HG02885 (cell line): ENCODE data around the gene CNTNAP2.

Source experiments
- ATAC-seq: cut with Tn5 transposase; IDR thresholded peaks from one replicate; pipeline ENCODE4 v1.9.1; 2021; ENCODE audit warnings: mild to moderate bottlenecking; ENCODE audit not compliant: unreplicated experiment, poor library complexity

CNTNAP2 gene

DNA sequence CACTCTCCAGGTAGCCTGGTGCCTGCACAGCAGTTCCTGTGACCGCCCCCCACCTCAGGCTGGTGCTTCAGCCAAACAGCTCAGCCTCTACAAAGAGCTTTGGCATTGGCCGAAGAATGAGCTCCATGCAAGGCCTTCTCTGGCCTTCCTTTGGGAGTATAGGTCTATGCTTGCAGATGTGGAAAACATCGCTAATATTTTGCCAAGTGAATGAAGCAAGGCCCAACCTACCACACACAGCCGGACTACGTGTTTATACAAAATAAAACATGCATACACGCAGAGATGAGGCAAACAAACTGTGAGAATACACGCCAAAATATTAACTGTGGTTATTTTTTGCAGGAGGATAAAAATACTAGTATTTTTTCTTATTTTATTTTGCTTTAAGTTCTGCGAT, 2057.8 kb downstream of the CNTNAP2 start:
- ATAC-seq: no peak

DNA sequence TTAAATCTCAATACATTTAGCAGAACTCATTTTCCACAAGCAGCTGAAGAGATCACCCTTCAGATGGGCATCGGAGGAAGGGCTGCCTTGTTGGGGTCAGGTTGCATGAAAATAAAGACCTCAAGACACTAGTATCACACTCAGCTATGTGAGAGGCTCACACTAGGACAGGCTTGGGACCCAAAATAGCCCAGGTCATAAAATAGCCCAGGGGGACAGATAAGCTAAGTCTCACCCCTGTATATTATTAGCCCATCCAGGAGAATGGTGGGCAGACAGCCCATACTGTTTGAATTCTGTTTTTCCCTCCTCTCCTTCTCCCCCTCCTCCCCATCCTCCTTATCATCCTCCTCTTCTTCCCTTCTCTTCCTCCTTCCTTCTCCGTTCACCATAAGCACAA, 2058.9 kb downstream of the CNTNAP2 start:
- ATAC-seq: no peak

DNA sequence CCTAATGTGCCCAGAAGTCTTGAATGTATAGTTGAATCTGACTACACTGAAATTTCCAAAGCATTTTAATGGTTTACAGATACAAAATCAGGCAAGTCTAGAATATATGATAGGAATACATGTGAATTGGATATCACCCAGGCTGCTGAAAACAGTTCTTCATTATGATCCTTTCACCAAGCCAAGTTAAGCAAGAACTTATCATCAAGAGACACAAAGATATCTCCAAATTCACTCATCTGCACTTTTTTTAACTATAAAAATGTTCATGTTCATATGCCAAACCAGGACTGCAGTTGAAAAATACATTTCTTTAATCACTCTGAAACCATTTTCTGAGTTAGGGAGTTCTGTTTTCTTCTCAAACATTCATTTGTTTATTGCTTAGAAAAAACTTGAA, 2061.4 kb downstream of the CNTNAP2 start:
- ATAC-seq: no peak

GRCh38 chr7:148180075-148180474, 2063.5 kb downstream of the CNTNAP2 start:
- no peak for ATAC-seq

- no peak for ATAC-seq
Measured at GRCh38 chr7:148182264-148182663, 2065.7 kb downstream of the CNTNAP2 start.

GRCh38 chr7:148185041-148185440, 2068.4 kb downstream of the CNTNAP2 start:
- no peak for ATAC-seq

GRCh38 chr7:148187471-148187870, 2070.9 kb downstream of the CNTNAP2 start:
- ATAC-seq: no peak

DNA sequence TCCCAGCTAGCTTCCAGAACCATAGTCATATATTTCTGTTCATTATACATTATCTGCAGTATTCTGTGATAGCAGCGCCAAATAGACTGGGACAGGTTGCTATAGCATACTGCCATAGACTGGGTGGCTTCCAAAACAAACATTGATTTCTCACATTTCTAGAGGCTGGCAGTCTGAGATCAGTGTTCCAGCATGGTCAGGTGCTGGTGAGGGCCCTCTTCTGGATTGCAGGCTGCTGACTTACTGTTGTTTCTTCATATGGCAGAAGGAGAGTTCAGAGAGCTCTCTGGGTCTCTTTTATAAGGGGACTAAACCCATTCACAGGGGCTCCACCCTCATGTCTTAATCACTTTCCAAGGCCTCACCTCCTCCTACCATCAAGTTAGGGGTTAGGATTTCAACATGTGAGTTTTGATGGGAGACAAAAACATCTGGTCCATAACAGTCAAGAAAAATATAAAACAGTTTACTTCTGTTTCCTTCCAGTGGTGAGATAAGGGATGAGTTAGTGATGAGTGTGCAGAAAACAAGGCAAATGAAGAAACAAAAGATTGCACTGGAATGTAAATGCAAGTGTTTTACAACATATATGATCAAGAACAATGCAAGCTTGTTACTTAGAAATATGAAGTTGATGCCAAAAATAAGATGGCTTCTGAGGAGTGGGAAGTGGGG, 2074.9 kb downstream of the CNTNAP2 start:
- no peak for ATAC-seq

GRCh38 chr7:148192491-148192890, 2075.9 kb downstream of the CNTNAP2 start:
- no peak for ATAC-seq

DNA sequence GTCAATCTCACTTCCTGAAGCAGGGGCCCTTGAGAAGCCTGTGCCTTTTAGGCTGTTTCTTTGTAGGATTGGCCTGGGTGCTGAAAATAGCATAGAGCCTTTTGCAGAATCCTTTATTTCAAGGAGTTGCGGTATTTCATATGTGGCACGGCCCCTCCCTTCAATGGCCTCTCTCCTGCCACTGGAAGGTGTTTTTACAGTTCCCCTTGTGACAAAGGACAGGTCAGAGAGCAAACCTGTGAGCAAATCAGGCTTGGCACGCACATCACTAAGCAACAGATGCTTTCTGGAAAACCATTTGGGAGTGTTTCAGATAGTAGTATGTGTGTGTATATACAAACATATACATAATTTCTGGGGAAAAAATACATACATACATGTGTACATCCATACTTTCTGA, 2085.4 kb downstream of the CNTNAP2 start:
- ATAC-seq: no peak

- no peak for ATAC-seq
Measured at GRCh38 chr7:148204639-148205304, 2088.2 kb downstream of the CNTNAP2 start.

DNA sequence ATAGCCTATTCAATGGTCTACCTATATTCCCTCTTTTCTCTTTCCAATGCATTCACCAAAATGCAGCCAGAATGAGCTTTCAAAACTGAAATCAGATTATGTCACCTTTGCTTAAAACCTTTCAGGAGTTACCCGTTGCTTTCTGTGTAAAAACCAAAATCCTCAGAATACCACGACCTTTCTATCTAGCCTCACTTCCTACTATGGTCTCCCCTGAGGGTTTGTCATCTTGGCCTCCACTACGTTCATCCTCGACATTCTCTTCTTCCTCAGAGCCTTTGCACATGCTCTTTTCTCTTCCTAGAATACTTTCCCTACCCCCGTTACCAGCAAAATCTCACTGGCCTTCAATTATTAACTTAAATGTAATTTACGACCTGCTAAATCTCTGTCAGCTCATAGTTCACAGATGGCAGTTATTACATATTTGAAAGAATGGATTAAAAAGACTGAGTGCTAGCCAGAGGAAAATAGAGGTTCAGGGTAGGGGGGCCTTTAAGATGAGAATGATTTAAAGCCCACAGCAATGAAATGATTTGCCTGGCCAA, 2093.1 kb downstream of the CNTNAP2 start:
- no peak for ATAC-seq

DNA sequence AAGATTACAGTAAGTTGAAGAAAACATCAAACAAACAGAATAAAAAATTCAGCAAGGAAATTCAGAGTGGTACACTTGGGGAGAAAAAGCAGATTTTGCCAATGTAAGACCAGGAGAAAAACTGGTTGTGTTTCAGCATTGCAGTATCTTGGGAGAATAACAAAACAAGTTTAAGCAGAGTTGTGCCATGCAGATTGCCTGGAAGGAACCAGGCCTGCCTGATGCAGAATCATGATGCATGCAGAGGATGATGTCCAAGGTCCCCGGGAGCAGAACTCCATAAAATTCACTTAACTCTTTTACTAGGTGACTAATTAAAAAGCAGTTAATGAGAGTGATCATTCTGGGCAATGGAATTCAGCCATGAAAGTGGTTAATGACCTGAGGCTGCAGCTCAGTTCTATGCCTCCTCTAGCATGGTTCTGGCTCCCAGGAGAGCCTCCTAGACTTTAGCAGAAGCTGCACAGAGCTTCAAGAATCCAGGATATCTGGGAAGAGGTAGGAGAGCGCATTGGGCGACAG, 2094.3 kb downstream of the CNTNAP2 start:
- no peak for ATAC-seq

DNA sequence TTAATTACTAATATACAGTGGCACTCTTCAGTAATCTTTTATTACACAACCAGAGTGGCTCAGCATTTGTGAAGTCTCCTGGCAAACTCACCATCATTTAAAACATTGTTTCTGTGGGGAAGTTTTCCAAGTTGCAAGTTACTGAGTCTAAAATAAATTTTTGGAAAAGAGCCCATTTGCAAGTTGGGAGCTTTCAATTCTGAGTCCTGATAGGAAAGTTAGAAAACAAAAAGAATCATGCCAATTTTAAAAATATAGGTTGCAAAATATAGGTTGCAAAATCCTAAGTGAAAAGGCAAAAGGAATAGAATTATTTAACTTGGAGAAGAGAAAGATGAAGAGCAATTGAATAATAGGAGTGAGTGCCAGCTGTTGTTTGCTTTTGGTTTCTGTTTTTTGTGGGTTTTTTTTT, 2095.1 kb downstream of the CNTNAP2 start:
- ATAC-seq: no peak

DNA sequence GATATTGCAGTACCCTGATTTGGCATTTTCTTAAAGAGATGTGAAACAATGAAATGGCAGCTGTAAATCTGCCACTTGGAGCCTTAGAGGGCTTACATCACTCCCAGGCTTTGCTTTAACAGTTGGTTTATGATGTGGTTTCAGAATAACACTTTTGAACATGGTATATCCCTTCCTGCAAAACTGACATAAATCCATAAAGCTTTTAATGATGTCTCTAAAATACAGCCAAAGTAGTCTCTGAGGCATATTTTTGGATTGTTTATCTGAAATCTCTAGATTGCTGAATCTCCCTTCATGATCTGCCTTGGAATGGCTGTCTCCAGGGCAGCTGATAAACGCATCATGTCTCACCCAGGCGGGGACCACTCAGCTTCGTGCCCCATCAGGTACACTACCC, 2096.1 kb downstream of the CNTNAP2 start:
- ATAC-seq: no peak

- no peak for ATAC-seq
Measured at GRCh38 chr7:148214101-148214500, 2097.5 kb downstream of the CNTNAP2 start.

DNA sequence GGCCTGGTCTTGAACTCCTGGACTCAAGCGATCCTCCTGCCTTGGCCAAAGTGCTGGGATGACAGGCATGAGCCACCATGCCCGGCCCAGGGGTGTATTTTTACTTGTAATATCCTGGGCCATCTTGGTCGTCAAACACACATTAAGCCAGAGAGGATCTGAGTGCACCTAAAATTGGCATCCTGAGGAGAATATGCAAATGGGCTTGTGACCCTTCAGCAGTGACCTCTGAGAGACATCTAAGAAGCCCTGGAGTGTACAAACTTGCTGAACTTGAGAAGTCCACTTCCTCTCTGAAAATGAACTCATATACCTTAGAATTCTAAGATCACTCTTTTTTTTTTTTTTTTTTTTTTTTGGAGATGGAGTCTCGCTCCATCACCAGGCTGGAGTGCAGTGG, 2102.0 kb downstream of the CNTNAP2 start:
- ATAC-seq: peak; percentile 67

DNA sequence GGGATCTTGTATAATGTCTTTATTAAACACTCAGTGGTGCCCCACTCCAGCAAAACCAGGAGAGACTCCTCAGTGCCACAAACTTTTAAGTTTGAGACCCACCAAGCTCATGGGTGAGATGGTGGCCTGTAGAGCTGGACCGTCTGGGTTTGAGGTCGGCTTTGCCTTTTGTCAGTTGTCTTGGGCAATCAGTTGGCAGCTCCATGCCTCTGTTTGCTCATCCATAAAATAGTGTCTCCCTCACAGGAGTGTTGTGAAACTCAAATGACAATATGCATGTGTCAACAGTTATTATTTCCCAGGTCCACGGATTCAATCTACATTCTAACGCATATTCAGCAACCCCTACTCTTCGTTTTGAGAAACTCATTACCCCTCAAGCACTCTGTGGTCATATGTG, 2106.1 kb downstream of the CNTNAP2 start:
- no peak for ATAC-seq

DNA sequence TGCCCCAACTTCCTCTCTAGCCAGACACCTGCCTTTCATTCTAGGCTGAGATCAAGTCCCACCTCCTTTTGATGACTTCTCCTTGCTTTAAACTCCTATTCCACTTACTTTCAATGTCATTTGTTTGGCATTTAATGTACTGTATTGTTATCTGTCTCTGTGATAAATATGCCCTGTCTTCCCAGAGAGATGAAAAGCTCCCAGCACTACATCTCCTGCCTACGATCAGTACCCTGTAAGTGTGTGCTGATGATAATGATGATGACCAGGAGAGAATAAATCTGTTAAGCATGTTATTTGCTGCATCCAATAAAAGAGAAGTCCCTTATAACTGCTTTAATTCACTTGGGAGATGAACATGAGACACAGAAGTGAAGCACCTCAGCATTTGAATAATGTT, 2106.6 kb downstream of the CNTNAP2 start:
- ATAC-seq: no peak

- no peak for ATAC-seq
Measured at GRCh38 chr7:148223738-148224137, 2107.1 kb downstream of the CNTNAP2 start.

DNA sequence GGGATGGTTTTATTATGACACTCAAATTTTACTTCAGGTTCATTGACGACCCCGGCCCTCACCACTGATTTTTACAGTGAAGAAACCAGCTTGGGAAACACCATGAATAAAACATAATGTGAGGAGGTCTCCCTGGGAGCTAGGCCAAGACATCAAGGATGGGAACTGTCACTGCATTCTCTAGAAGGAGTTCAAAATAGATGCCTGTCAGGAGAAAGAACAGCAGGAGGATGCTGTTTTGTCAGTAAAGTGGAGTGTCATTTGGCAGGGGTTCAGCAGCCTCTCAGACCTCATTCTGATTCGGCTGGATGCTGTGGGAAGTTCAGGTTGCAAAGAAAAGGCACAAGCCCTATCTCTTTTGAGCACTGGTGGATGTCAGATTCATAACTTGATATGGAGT, 2113.7 kb downstream of the CNTNAP2 start:
- ATAC-seq: no peak

GRCh38 chr7:148230883-148231282, 2114.3 kb downstream of the CNTNAP2 start:
- ATAC-seq: no peak
